HG02759 (cell line): ENCODE results near the gene JPH4.

Experiments
- ATAC-seq: cut with Tn5 transposase; IDR thresholded peaks from one replicate; pipeline ENCODE4 v1.9.1; 2021; ENCODE audit warnings: mild to moderate bottlenecking, moderate library complexity; ENCODE audit not compliant: unreplicated experiment

The JPH4 gene

DNA sequence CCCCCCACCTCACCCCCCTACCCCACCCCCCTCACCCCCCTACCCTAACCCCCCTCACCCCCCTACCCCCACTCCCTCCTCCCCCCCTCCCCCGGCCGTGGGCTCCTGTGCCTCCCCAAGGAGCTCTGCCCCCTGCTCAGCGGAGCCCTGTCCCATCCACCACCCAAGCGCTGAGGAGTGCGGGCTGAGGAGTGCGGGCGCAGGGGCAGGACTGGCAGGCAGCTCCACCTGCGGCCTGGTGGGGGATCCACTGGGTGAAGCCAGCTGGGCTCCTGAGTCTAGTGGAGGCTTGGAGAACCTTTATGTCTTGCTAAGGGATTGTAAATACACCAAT, 2.3 kb upstream of the JPH4 start:
- ATAC-seq: no peak

DNA sequence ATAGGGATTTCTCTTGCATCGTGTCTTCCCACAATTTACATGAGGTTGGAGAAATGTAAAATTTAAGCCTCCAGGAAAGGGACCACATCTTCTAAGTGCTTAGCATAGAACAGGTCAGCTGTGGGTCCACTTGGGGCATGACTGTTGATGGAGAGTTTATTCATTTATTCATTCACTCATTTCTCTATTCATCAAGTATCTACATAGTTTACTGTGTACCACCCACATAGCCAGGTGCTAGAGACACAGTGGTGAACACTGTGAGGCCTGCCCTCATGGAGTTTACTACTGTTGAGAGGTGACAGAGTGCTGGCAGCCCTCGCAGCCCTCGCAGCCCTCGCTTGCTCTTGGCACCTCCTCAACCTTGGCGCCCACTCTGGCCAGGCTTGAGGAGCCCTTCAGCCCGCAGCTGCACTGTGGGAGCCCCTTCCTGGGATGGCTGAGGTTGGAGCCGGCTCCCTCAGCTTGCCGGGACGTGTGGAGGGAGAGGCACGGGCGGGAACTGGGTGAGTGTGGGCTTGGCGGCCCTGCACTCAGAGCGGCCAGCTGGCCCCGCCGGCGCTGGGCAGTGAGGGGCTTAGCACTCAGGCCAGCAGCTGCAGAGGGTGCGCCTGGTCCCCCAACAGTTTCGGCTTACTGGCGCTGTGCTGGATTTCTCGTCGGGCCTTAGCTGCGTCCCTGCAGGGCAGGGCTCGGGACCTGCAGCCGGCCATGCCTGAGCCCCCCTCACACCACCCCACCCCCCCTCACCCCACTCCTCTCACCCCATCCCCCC, 1.7 kb upstream of the JPH4 start:
- no peak for ATAC-seq

DNA sequence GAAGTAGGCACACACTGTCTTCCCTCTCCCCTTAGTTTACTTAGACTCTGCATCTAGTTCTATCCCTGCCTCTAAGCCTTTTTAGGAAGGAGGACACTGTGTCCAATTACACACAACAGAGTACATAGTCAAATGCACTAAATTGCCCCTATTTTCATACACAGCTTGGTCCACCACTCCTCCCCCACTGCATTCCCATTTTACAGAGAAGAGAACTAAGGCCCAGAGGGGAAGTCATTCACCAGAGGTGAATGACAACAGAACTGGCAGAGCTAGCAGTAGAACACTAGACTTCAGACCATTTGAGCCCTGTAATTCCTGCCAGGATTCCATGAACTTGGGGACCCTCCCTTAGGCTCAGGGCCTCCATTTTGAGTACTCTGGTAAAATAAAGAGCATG, 1.1 kb upstream of the JPH4 start:
- ATAC-seq: no peak

DNA sequence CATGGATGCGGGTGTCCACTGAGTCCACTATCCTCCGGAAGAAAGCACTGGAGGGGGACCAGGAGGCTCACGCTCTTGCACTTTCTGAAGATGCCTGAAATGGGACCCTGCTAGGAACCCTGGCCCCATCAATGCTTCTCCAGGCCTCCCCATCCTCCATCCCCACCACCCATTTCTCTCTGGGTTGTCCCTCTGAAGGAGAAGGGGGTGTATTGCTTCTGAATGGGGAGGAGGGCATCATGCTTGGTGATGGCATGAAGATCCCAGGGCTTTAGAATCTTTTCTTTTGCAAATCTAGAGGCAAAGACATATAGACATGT, 681 bp upstream of the JPH4 start:
- no peak for ATAC-seq

DNA sequence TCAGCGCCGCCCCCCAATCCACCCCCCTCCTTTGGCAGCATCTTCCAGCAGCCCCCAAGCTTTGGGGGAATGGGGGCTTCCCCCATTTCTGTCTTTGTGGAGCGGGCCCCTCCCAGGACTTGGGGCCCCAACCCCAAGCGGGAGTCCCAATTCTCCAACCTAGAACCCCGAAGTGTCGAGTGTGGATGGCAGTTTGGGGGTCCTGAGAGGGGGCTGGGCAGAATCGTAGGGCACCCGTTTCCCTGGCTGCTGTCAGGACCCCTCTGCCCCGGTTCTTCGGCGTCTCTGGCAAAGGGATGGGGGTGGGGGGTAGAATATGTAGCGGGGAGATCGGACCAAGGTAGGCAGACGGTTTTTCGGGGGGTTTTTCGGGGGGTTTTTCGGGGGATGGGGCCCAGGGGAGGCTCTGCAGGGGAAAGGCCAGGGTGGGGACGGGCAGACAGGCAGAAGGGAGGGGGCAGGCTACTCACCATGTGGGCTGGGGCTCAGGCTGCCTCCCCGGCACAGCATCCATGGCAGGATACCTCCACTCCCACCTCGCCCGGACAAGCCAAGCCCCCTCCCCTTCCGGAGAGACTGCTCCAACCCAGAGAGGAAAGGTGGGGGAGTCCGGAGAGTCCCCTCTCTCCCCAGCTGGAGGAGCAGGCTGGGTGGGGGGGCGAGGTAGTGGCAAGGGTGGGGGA, 739 bp downstream of the JPH4 start:
- no peak for ATAC-seq

DNA sequence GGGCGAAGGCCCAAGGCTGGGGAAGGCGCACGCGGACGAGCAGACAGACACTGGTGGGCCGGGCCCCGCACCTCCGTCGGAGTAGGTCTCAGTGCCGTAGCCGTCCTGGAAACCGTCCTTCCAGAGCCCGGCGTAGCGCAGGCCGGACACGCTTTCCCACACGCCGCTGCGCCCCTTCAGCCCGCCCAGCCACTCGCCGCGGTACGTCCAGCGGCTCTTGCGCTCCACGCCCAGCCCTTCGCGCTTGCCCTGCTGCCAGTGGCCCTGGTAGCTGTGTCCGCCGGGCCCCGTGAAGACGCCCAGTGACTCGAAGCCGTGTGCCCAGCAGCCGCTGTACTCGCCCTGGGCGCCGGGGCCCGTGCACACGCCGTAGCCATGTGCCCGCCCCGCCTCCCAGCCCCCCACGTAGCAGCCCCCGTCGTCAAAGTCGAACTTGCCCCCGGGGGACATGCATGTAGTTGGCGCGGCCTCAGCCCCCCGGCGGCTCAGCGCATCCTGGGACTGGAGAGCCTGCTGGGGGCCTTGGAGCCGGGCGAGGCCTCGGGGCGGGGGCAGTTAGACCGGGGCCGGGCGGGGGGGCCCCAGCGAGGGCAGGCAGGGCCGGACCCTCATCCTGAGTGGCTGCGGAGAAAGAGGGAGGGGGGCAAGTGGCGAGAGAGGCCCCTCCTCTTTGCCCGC, 1.4 kb downstream of the JPH4 start:
- ATAC-seq: no peak

DNA sequence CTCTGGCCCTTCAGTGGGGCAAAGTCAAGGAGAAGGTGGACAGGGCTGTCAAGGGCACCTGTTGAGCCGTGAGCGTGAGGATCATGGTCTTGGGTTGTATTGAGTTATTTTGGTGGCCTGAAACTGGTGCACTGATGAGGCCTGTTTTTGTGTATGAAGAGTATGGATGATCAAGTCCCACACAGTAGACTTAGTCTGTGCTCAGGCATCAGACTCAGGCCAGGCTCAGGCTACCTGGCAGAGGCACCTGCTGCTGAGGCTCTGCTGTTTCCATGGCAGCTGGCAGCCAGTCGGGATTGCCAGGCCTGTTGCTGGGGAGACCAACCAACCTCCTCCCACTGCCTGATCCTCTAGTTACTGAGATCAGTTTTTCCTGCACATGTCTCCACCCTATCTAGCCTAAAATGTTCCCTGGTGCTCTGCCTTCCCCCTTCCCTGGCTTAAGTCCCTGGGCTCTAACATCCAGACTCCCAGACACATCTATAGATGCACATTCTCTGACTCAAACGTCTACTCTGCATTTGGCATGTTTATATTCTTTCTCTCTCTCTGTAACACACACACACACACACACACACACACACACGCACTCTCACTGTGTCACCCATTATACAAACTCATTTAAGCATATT, 5.1 kb downstream of the JPH4 start:
- no peak for ATAC-seq

DNA sequence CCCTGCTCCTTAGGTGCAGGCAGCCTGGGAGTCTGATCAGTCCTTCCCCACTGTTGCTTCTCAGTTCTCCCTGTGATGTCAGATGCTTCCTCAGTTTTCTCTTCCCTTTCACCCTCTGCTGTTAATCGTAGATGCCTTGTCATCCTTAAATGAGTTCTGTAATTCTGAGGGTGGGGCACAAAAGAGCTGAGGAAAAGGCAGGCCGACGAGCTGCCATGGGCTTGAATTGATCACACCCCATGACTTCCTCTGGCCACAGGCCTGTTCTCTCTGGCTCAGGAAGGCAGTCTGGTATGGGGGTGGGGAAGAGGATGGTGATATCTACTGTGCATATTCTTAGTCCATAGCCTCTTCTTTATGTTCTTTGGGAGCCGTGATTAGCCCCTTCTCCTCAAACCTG, 5.8 kb downstream of the JPH4 start:
- no peak for ATAC-seq

DNA sequence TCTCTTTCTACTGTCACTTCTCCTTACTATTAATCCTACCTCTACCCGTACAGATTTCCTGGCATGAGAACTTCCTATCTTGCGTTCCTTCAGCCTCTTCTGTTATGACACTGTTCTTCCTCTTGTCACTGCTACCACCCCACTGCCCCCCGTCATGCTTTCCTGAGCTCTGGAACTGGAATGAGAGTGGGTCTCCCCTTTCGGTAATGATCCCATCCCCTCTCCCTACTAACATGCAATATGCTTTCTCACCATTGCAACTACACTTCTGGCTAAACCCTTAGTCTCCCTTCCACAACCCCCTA, 6.1 kb downstream of the JPH4 start:
- ATAC-seq: no peak

DNA sequence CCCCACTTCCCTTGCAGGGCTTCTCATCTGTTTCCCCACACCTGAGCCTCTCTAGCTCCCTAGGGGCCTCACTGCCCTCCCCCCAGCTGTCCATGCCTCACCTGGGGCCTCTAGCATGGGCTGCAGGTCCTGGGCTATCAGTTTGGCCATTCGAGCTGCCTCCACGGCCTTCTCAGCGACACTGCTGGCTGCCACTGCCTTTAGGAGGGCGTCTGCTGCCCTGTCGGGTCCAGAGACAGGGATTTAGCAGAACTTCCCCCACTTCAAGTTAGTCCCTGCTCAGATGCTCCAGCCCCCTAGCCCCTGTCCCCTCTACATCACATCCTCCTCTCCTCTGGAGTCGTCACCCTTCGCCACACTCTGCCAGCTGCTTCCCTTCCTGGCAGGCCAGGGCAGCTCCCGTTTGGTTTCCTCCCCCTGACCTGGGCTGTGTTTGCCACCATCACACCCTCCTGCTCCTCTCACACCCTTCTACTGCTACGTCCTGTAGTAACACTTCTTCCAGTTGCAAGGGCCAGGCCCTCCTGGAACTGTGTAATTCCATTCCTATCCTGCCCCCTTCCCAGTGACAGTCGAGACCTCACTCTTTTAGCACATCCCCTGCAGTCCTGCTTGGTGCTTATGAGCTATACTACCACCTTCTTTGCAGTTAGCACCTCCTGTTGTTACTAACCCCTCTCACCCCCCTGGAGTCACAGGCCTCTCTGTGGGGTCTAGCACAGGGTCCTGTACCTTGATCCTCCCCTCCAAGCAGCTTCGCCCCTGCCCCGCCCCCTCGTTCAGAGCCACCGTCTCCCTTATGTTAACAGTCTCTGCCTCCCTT, 6.7 kb downstream of the JPH4 start:
- ATAC-seq: no peak

DNA sequence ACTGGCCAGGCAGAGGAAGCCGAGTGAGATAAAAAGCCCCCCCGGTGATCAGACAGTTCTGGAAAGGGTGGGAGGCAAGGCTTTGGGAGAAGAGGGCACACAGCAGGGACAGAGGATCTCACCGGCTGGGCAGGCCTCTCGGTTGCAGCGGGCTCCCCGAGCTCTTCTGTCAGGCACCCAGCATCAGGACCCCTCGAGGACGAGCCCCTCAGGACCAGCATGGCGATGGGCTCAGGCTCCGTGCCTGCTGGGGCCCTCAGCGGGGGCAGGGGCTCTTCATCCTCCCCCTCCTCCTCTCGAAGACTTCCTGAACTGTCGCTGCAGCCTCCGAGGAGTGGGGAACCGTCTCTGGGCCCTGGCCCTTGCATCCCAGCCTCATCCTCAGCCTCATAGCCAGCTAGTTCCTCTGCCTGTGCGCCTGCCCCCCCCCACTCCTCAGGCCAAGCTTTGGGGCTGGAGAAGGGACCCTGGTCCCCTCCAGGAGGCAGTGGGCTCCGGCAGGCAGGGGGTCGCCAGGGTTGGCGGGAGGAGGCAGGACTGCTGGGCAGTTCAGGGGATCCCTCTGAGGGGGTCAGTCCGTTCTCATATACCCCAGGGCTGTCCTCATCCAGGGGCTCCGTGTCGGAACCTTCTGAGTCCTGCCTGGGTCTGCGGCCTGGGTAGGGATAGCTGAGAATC, 7.6 kb downstream of the JPH4 start:
- no peak for ATAC-seq

DNA sequence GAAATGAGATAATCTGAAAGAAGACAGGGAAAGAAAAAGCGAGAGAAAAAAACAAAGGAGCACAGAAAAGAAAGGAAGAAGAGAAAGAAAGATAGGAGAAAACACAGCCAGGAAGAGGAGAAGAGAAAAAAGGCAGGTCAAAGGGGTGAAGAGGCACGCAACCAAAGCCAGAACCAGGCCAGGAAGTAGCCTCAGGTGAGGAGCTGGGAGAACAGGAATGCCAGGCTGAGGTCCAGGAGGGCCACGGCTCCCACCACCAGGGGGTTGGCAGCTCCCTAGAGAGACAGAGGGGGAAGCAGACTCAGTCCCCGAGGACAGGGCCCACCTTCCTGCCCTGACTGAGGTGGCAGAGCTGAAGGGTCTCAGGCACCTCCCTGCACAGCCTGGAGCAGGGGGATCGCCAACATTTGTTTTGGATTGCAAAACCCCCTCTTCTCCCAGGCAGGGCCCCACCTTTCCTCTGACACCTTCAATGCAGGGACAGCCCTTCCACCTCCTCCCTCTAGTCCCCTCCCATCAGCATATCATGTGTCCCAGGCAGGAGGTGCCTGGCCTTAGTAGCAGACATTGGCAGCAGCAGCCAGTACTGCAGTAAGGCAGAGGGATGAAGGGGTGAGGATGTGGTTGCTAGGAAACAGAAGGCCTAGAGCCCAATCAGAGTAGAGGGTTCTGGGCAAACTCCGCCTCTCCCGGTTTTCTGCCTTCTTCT, 9.0 kb downstream of the JPH4 start:
- no peak for ATAC-seq

DNA sequence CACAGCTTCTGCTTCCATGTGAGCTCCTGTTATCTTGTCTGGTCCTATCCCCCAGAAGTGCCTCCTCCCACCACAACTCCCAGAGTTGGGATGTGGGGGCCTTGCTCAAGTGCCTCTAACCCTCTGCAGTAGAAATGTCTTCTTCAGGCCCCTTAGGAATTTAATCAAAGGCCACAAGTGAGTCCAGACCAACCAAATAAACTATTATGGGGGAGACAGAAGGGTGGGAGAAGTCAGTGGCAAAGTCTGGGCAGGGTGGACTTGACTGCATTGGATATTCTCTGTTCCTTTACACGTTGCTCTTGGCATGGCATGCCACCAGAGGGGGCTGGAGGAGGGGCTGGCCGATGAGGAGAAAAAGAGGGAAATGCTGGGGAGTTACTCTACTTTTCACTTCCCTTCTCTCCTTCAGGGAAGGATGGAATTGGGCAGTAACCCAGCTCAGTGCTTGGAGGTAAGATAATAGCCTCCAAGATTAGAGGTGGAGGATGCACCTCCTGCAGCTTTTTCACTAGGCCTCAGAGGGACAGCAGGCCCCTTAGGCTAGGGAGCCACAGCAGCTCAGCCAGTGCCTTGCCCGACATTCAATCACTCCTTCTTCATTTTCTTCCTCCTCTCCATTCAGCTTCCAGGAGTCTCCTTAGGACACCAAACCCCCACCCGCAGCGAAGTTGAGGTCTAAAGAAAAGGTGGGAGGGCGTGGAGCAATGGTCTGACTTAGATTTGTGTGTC, 9.8 kb downstream of the JPH4 start:
- no peak for ATAC-seq

DNA sequence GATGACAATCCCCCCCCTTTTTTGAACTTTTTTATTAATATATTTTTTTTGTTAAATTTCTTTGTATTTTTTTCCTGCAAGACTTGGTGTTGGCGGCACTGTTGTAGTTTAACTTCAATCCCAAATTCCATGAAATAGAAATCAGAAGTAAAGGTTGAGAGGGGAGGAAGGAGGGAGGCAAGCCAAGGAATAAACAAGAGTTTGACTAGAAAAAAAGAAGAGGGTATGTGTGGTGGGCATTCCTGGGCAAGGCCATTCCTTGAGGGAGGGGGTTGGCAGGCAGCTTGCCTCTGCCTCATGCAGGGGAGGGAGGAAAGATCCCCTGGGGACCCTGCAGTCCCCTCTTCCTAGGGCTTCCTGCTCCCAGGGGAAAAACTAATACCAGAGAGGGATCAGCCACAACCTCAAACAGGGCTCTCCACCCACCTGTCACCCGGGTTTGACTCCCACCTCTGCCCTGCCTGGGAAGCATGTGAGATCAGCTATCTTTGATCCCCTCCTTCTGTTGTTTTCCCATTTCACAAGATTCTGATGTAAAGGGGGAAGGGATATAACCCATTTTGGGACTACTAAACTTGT, 10.5 kb downstream of the JPH4 start:
- ATAC-seq: no peak

DNA sequence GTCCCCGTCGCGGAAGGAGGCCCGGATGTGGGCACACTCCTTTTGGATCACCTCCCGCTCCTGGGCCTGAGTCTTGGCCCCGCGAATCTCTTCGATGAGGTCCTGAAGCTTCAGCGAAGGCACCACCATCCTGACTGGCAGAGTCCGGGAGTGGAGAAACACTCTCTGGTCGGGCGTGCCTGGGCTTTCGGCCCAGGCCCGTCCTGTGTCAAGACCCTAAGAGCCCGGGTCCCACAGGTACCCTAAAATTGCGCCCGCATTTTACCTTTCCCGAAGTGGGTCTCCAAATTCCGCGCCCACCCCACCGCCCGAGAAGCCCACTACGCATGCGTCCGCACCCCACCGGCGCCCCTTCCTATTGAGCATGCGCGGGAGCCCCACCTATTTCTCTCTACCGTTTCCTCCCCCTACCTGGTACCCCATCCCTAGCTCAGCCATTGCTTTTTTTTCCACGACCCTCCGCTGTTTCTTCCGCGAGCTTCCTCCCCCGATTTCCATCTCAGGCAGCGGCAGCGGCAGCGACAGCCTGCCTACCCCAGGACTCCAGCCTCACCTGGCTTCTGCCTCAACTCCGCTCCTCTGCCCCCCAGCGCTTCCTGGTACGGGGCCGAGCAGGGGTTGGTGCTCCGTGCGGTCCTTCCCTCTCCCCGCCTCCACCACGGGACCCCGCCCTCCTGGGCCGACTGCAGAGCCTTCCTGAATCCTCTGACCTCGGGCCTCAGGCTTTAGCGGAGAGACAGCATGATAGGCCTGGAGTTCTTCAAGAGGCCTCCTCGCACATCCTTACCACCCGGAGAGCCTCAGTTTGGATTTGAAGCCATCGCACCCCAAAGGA, 11.2 kb downstream of the JPH4 start, which contains the start of gene AP1G2:
Gene AP1G2 (minus strand): TSS at position 606 of the 835 bp plus-strand sequence. CDS start 477 bp downstream, at position 129.
- peak; percentile 95 for ATAC-seq

DNA sequence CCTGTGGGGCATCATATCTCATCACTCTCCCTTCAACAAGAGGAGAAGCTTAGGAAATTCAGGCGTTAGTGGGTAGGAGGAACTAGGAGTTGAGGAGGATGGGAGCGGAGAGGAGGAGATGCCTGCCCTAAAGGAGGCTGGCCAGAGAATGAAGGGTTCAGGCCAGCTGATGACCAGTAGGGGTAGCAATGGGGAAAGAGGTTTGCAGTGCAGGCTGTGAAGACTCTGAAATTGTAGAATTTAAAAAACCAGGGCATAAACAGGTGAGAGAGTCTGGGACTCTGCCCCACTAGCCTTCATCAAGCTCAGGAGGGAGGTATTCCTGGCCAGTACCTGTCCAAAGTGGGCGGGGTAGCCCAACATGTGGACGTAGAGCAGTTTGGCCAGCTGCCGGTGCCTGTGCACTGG, 11.8 kb downstream of the JPH4 start:
- ATAC-seq: peak; percentile 6

DNA sequence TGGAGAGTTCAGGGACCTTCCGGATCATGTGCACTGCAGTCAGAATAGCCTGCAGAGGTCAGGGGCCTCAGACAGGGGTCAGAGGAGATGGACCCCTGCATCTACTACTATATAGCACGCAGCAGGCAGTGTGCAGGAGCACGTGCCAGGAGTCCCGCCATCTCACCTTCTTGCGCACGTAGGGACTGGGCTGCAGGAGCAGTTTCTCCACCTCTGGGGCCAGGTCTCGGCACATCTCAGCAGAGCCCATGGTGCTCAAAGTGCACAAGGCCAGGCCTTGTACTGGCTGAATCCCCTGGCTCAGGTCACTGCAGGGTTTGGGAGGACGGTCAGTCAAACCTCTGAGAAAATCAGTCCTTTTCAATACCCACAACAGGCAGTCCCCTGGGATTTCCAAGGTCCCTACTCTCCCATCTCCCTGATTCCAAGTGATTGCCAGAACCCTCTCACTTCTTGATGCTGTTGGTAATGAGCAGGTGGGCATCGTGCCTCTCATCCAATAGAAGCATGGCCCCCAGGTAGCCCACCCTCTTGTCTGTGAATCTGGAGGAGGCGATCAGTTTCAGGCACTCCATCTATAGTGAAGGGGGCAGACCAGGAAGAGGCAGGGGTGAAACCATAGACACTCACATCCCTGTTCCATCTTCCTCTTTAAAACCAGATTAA, 12.3 kb downstream of the JPH4 start:
- ATAC-seq: no peak
